Gastrocnemius medialis (tissue), 4 donors: ENCODE results near the gene GRIN2B. TPM values are rescaled to one million over a fixed set of nuclear protein-coding genes. Genes with fewer than 3 reads are reported as not detected.

Source experiments
- ATAC-seq, 2 donors: fragments of 150-250 bp; one replicate each; pipeline ENCODE4 v1.9.1; 2016
- DNase-seq, 2 donors: peaks; one replicate each; pipeline ENCODE4 v3.0.0-alpha.2; 2019
- H3K27ac ChIP-seq, 4 donors: fragments of 200-600 bp; sonication (generic); 1 replicate in 1 of 4; 2 replicates in 3 of 4; pipeline ENCODE4 v1.5.1; 2016 to 2018; ENCODE audit warnings: mild to moderate bottlenecking in 2 of 4, moderate library complexity in 1 of 4
- H3K27me3 ChIP-seq, 3 donors: fragments of 200-600 bp; sonication (generic) in 2 of 3; 1 replicate in 1 of 3; 2 replicates in 2 of 3; pipeline versions ENCODE4 v1.5.1 to v1.6.0; 2016 to 2019; ENCODE audit warnings: mild to moderate bottlenecking in 1 of 3, moderate library complexity in 1 of 3
- H3K36me3 ChIP-seq, 2 donors: fragments of 200-600 bp; sonication (generic) in 1 of 2; one replicate each; pipeline ENCODE4 v1.5.1; 2017 to 2018
- H3K4me1 ChIP-seq, 2 donors: fragments of 200-600 bp; sonication (generic) in 1 of 2; one replicate each; pipeline ENCODE4 v1.5.1; 2016 to 2017; ENCODE audit warnings: mild to moderate bottlenecking in 2 of 2
- H3K4me3 ChIP-seq, 4 donors: fragments of 200-600 bp; sonication (generic) in 3 of 4; 1 replicate in 1 of 4; 2 replicates in 3 of 4; pipeline ENCODE4 v1.5.1; 2016 to 2019; ENCODE audit warnings: mild to moderate bottlenecking in 2 of 4
- H3K9me3 ChIP-seq, 3 donors: fragments of 200-600 bp; sonication (generic) in 2 of 3; 1 replicate in 1 of 3; 2 replicates in 2 of 3; pipeline ENCODE4 v1.5.1; 2016 to 2019
- POLR2A ChIP-seq, 2 donors: fragments of 450-650 bp; IDR thresholded peaks; one replicate each; pipeline ENCODE4 v1.6.1; 2017; ENCODE audit warnings: antibody characterized with exemption in 2 of 2, mild to moderate bottlenecking in 2 of 2, moderate library complexity in 2 of 2
- in situ Hi-C, 4 donors: fragments of 200-750 bp; cut with MboI; loops; one replicate each; pipeline versions ENCODE4 v1.15.0 to v1.8.0; 2017; ENCODE audit warnings: low sequenced_read_pairs in 4 of 4
- intact Hi-C: fragments of 100-400 bp; cut with DNase I; formaldehyde crosslinking; loops from one replicate; pipeline ENCODE4 v1.15.1; 2023; ENCODE audit warnings: low total_unique reads
- total RNA-seq, 4 donors: library from RNA; depleted of rRNA; stranded (reverse); fragments of >200 nt; gene quantifications; one replicate each; pipeline versions ENCODE4 v1.1.0 to v1.2.3, GENCODE V29; 2016
- TF ChIP-seq, protein P1 (sequence below), 5 experiments: fragments of 450-650 bp in 3 of 5; fragments of 200-600 bp in 2 of 5; sonication (generic) in 2 of 5; IDR thresholded peaks in 4 of 5; conservative IDR thresholded peaks in 1 of 5; 1 replicate in 4 of 5; 2 replicates in 1 of 5; pipeline ENCODE4 v1.5.1; 2016 to 2019; ENCODE audit warnings: antibody characterized with exemption in 5 of 5, mild to moderate bottlenecking in 3 of 5, moderate library complexity in 3 of 5

The GRIN2B gene
- total RNA-seq, 4 donors from 2014 or later: not detected

DNA sequence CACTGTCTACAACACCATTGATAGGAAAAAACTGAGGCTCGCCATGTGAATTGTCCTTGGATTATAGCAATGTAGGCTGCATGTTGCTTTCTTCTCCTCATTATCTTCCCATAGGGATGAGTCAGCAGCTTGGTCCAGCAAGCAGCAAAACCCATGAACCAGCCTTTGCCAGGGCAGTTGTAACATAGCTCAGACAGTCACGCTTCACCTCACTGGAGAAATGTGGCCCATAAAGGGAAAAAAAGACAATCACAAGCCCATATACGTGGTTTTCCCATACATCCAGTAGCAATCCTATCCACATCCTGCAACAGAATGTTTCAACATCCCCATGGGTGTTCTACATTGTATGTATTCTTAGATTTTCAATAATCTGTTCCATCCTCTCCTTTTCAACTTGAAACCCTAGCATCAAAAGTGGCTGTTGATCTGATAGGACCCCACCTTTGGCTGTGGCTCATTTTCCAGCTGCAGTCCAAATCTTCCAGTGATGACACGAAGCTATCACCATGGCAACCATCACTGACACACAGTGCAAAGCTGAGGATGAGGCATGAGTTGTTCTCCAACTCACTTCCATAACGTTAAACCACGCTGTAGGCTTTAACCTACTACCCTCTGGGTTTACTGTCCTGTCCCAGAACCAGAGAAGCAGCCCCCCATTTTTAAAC, 34.0 kb downstream of the GRIN2B start:
- TF ChIP-seq, protein P1, sequence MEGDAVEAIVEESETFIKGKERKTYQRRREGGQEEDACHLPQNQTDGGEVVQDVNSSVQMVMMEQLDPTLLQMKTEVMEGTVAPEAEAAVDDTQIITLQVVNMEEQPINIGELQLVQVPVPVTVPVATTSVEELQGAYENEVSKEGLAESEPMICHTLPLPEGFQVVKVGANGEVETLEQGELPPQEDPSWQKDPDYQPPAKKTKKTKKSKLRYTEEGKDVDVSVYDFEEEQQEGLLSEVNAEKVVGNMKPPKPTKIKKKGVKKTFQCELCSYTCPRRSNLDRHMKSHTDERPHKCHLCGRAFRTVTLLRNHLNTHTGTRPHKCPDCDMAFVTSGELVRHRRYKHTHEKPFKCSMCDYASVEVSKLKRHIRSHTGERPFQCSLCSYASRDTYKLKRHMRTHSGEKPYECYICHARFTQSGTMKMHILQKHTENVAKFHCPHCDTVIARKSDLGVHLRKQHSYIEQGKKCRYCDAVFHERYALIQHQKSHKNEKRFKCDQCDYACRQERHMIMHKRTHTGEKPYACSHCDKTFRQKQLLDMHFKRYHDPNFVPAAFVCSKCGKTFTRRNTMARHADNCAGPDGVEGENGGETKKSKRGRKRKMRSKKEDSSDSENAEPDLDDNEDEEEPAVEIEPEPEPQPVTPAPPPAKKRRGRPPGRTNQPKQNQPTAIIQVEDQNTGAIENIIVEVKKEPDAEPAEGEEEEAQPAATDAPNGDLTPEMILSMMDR (IDR thresholded peaks at IDR 0.05 in 4 of 5, conservative IDR thresholded peaks at IDR 0.05 in 1 of 5): no peak
- no peak for TF ChIP-seq POLR2A (IDR thresholded peaks at IDR 0.05)

DNA sequence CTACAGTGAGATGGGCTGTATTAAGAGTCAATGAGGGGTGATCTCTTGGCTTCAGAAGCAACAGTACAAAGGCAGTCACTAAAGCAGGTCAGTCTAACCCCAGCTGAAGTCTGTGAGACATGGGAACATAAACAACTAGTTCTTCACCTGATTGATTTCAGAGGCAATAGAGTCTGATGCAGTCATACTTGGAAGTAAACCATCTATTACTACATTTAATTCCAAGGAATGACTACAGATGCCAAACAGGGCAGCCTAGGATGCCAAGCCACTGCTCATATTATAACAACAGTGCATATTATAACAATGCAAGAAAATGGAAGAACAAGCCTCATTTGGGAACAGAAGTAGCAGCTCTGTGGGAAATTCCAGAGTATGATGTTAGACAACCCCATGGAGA, 35.8 kb downstream of the GRIN2B start:
- Histone ChIP-seq H3K36me3 (no peaks in the 10 kb centered on the region), H3K9me3 (no peaks in the 10 kb centered on the region), H3K27ac (no peak overlapping the region), H3K4me1 (no peaks in the 10 kb centered on the region), H3K4me3 (no peak overlapping the region), H3K27me3 (no peaks in the 10 kb centered on the region)
- in situ Hi-C loops: no loop called here
- TF ChIP-seq POLR2A (IDR thresholded peaks at IDR 0.05): no peak
- TF ChIP-seq, protein P1 (IDR thresholded peaks at IDR 0.05 in 4 of 5, conservative IDR thresholded peaks at IDR 0.05 in 1 of 5): no peak
- no peak for ATAC-seq
- no peak for DNase-seq
- intact Hi-C loops: no loop called here

More for the DNA sequence above, 34.0 kb downstream of the GRIN2B start:
- H3K36me3 ChIP-seq: no peaks in the 10 kb centered on the region
- no peaks in the 10 kb centered on the region for H3K27me3 ChIP-seq
- no peak for DNase-seq
- no peak overlapping the region for H3K4me3 ChIP-seq
- H3K27ac ChIP-seq: no peak overlapping the region
- in situ Hi-C loops (no loop called here), intact Hi-C loops (no loop called here)
- ATAC-seq: no peak
- H3K4me1 ChIP-seq: no peaks in the 10 kb centered on the region
- no peaks in the 10 kb centered on the region for H3K9me3 ChIP-seq

DNA sequence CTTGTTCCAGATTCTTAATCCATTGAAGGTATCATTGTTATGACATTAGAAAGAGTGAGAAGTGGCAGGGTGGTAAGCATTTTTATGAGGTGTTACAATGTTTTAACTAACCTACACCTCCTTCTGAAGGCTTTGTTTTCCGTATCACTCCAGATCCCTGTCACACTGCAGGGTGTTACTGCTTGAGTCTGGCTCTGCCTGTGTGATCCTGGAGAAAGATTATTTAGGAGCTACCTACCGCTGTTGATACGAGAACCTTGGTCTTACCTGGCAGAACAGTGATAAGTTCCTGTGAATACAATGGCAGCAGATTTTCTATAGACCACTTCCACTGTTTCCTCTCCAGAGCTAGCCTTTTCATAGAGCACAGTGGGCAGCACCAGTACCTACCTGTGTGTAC, 36.2 kb downstream of the GRIN2B start:
- DNase-seq: no peak
- Histone ChIP-seq H3K4me3 (no peak overlapping the region), H3K36me3 (no peaks in the 10 kb centered on the region), H3K27ac (no peak overlapping the region), H3K4me1 (no peaks in the 10 kb centered on the region), H3K9me3 (no peaks in the 10 kb centered on the region), H3K27me3 (no peaks in the 10 kb centered on the region)
- in situ Hi-C loops (no loop called here), intact Hi-C loops (no loop called here)
- ATAC-seq: no peak
- no peak for TF ChIP-seq POLR2A (IDR thresholded peaks at IDR 0.05)
- TF ChIP-seq, protein P1 (IDR thresholded peaks at IDR 0.05 in 4 of 5, conservative IDR thresholded peaks at IDR 0.05 in 1 of 5): no peak

DNA sequence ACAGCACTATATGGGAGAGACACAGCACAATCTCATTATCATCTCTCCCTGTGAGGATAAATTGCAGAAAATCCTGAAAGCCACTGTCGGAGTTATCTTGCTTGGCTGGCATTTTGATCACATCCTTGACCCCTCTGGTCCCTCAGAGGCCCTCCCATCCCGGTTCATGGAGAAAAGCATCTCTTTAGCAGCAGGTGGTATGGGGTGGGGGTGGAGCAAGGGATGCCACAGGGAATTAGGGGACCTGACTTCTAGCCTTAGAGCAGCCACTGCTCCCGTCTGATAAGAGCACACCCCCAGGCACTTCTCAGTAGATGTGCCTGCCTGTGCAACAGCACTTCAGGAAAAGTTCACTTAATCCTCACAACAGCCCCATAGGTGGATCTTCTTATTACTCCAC, 38.6 kb downstream of the GRIN2B start:
- intact Hi-C loops (no loop called here), in situ Hi-C loops (no loop called here)
- Histone ChIP-seq H3K27me3 (no peaks in the 10 kb centered on the region), H3K4me1 (no peaks in the 10 kb centered on the region), H3K27ac (no peak overlapping the region), H3K4me3 (no peak overlapping the region), H3K9me3 (no peaks in the 10 kb centered on the region), H3K36me3 (no peaks in the 10 kb centered on the region)
- ATAC-seq: no peak
- TF ChIP-seq POLR2A (IDR thresholded peaks at IDR 0.05): no peak
- TF ChIP-seq, protein P1 (IDR thresholded peaks at IDR 0.05 in 4 of 5, conservative IDR thresholded peaks at IDR 0.05 in 1 of 5): no peak
- no peak for DNase-seq
